MM.1S (cell line): ENCODE results near the gene DNER.

Source experiments
- DNase-seq: peaks from one replicate; pipeline ENCODE4 v3.0.0-alpha.2; 2015
- H2AFZ ChIP-seq: fragments of 300-600 bp; sonication (generic); 2 replicates; pipeline ENCODE4 v1.6.0; 2016; ENCODE audit warnings: antibody characterized with exemption, low read length
- H3F3A ChIP-seq: fragments of 300-600 bp; sonication (generic); 2 replicates; pipeline ENCODE4 v1.6.1; 2016; ENCODE audit warnings: mild to moderate bottlenecking, antibody characterized with exemption, low read length, moderate library complexity, mixed read lengths; ENCODE audit not compliant: insufficient read depth
- H3K27ac ChIP-seq: fragments of 300-600 bp; sonication (generic); 2 replicates; pipeline ENCODE4 v1.5.1; 2016; ENCODE audit warnings: mild to moderate bottlenecking, low read length
- H3K27me3 ChIP-seq: fragments of 300-600 bp; sonication (generic); replicated peaks from 2 replicates; pipeline ENCODE4 v1.6.0; 2016; ENCODE audit warnings: low read length; ENCODE audit not compliant: insufficient read depth
- H3K36me3 ChIP-seq: fragments of 300-600 bp; sonication (generic); replicated peaks from 2 replicates; pipeline ENCODE4 v1.6.1; 2016; ENCODE audit warnings: mild to moderate bottlenecking, low read length, mixed read lengths; ENCODE audit not compliant: insufficient read depth
- H3K4me1 ChIP-seq: fragments of 300-600 bp; sonication (generic); 2 replicates; pipeline ENCODE4 v1.6.1; 2016; ENCODE audit warnings: low read length, mixed read lengths
- H3K4me2 ChIP-seq: fragments of 300-600 bp; sonication (generic); 2 replicates; pipeline ENCODE4 v1.6.0; 2016; ENCODE audit warnings: low read depth, low read length
- H3K4me3 ChIP-seq: fragments of 300-600 bp; sonication (generic); 2 replicates; pipeline ENCODE4 v1.5.1; 2016; ENCODE audit warnings: low read length, mixed read lengths
- H3K79me2 ChIP-seq: fragments of 300-600 bp; sonication (generic); 2 replicates; pipeline ENCODE4 v1.6.1; 2016; ENCODE audit warnings: mixed run types, low read length, mixed read lengths
- H3K9ac ChIP-seq: fragments of 300-600 bp; sonication (generic); 2 replicates; pipeline ENCODE4 v1.6.1; 2016; ENCODE audit warnings: low read length, mixed read lengths
- H3K9me2 ChIP-seq: fragments of 300-600 bp; sonication (generic); replicated peaks from 2 replicates; pipeline ENCODE4 v1.6.1; 2016; ENCODE audit warnings: mild to moderate bottlenecking, low read length, mixed read lengths; ENCODE audit not compliant: insufficient read depth
- H3K9me3 ChIP-seq: fragments of 300-600 bp; sonication (generic); replicated peaks from 2 replicates; pipeline ENCODE4 v1.6.1; 2016; ENCODE audit warnings: mild to moderate bottlenecking, low read length, mixed read lengths; ENCODE audit not compliant: insufficient read depth
- H4K20me1 ChIP-seq: fragments of 300-600 bp; sonication (generic); 2 replicates; pipeline ENCODE4 v1.6.1; 2016; ENCODE audit warnings: mild to moderate bottlenecking, low read length, moderate library complexity, mixed read lengths; ENCODE audit not compliant: insufficient read depth
- CTCF ChIP-seq: fragments of 300-600 bp; sonication (generic); IDR thresholded peaks from 2 replicates; pipeline ENCODE4 v1.5.1; 2016; ENCODE audit warnings: antibody characterized with exemption, low read length, mixed read lengths
- EZH2 ChIP-seq: fragments of 300-600 bp; sonication (generic); optimal IDR thresholded peaks from 2 replicates; pipeline ENCODE3; 2017; ENCODE audit warnings: low read depth, mild to moderate bottlenecking, antibody characterized with exemption, low read length, mixed read lengths
- EZH2phosphoT487 ChIP-seq: fragments of 300-600 bp; sonication (generic); IDR thresholded peaks from 2 replicates; pipeline ENCODE4 v1.6.1; 2018; ENCODE audit warnings: antibody characterized with exemption, low read length

The DNER gene

GRCh38 chr2:229433351-229433750 lies 281.0 kb downstream of the DNER start:
- no peaks in the 10 kb centered on the region for H3K36me3 ChIP-seq
- H3K27ac ChIP-seq, result no peak overlapping the region

GRCh38 chr2:229431327-229431954 lies 282.9 kb downstream of the DNER start:
- Histone ChIP-seq H3K9ac (no peak overlapping the region), H3K79me2 (no peaks in the 10 kb centered on the region), H3K4me3 (no peak overlapping the region), H3K27me3 (no peaks in the 10 kb centered on the region), H3K9me2 (no peaks in the 10 kb centered on the region), H4K20me1 (no peaks in the 10 kb centered on the region), H2AFZ (no peak overlapping the region), H3K9me3 (no peaks in the 10 kb centered on the region), H3F3A (no peaks in the 10 kb centered on the region), H3K4me1 (no peaks in the 10 kb centered on the region), H3K27ac (no peak overlapping the region), H3K36me3 (no peaks in the 10 kb centered on the region), H3K4me2 (no peak overlapping the region)
- peak; percentile 31 for TF ChIP-seq CTCF
- TF ChIP-seq EZH2phosphoT487, result no peak
- no peak for TF ChIP-seq EZH2
- peak; percentile 43 for DNase-seq

More at GRCh38 chr2:229433351-229433750, 281.0 kb downstream of the DNER start:
- Histone ChIP-seq H3K4me1 (no peaks in the 10 kb centered on the region), H3F3A (no peaks in the 10 kb centered on the region), H4K20me1 (no peaks in the 10 kb centered on the region), H3K9me3 (no peaks in the 10 kb centered on the region), H3K4me2 (no peak overlapping the region), H3K9ac (no peak overlapping the region), H2AFZ (no peak overlapping the region), H3K27me3 (no peaks in the 10 kb centered on the region), H3K9me2 (no peaks in the 10 kb centered on the region), H3K4me3 (no peak overlapping the region), H3K79me2 (no peaks in the 10 kb centered on the region)
- DNase-seq, result no peak
- TF ChIP-seq EZH2phosphoT487 (no peak), EZH2 (no peak), CTCF (no peak)

- Histone ChIP-seq H3K4me3 (no peak overlapping the region), H3K9ac (no peak overlapping the region), H4K20me1 (no peaks in the 10 kb centered on the region), H3K9me2 (no peaks in the 10 kb centered on the region), H3K9me3 (no peaks in the 10 kb centered on the region), H3K27me3 (no peaks in the 10 kb centered on the region), H3K4me1 (no peaks in the 10 kb centered on the region), H3K79me2 (no peaks in the 10 kb centered on the region), H3F3A (no peaks in the 10 kb centered on the region), H3K36me3 (no peaks in the 10 kb centered on the region), H2AFZ (no peak overlapping the region), H3K4me2 (no peak overlapping the region), H3K27ac (no peak overlapping the region)
- TF ChIP-seq EZH2phosphoT487 (no peak), CTCF (no peak), EZH2 (no peak)
- no peak for DNase-seq
These were observed 284.8 kb downstream of the DNER start for GRCh38 chr2:229429589-229429988.
